IPS DF 6.9 (cell line): ENCODE data around the gene CRLF2.

Experiments used
- DNase-seq: peaks from one replicate; pipeline ENCODE4 v3.0.0-alpha.2; 2013; ENCODE audit warnings: low read depth, low spot score
- H3K27ac ChIP-seq: one replicate; pipeline ENCODE4 v1.5.1; 2013; ENCODE audit warnings: low read length, control low read depth
- H3K27me3 ChIP-seq: 2 replicates; pipeline ENCODE4 v1.6.1; 2013; ENCODE audit warnings: mild to moderate bottlenecking, low read length; ENCODE audit not compliant: control insufficient read depth, insufficient read depth
- H3K36me3 ChIP-seq: 2 replicates; pipeline ENCODE4 v1.6.1; 2013; ENCODE audit warnings: low read length; ENCODE audit not compliant: control insufficient read depth, insufficient read depth
- H3K4me1 ChIP-seq: 2 replicates; pipeline ENCODE4 v1.6.1; 2013; ENCODE audit warnings: low read length; ENCODE audit not compliant: control insufficient read depth, insufficient read depth
- H3K4me3 ChIP-seq: 2 replicates; pipeline ENCODE4 v1.5.1; 2013; ENCODE audit warnings: mild to moderate bottlenecking, low read length
- H3K9me3 ChIP-seq: 2 replicates; pipeline ENCODE4 v1.6.1; 2013; ENCODE audit warnings: low read length, inconsistent platforms; ENCODE audit not compliant: control insufficient read depth, insufficient read depth
- WGBS: extraction: QIAGEN DNeasy Blood & Tissue Kit; methylation state at CpG from one replicate; pipeline ENCODE4 v1.1.7; 2013; ENCODE audit warnings: mixed read lengths, missing lambda C conversion rate; ENCODE audit not compliant: insufficient read length, insufficient coverage; 5-methylcytosine and 5-hydroxymethylcytosine counted together

Gene CRLF2

GRCh38 chrX:1153940-1154339 lies 58.5 kb downstream of the CRLF2 start:
- WGBS = no CpG with 5 or more reads among the region's 9 CpGs
- no peak for DNase-seq

GRCh38 chrX:1152090-1152489 lies 60.4 kb downstream of the CRLF2 start:
- no peaks in the 10 kb centered on the region for H3K27me3 ChIP-seq
- WGBS = no CpG with 5 or more reads among the region's 10 CpGs
- no peaks in the 10 kb centered on the region for H3K9me3 ChIP-seq

More at GRCh38 chrX:1153940-1154339, 58.5 kb downstream of the CRLF2 start:
- no peaks in the 10 kb centered on the region for H3K4me1 ChIP-seq
- H3K4me3 ChIP-seq = no peak overlapping the region
- H3K9me3 ChIP-seq = no peaks in the 10 kb centered on the region
- H3K36me3 ChIP-seq = no peaks in the 10 kb centered on the region
- no peaks in the 10 kb centered on the region for H3K27me3 ChIP-seq
- H3K27ac ChIP-seq = no peak overlapping the region

GRCh38 chrX:1151378-1152077 lies 60.9 kb downstream of the CRLF2 start:
- H3K36me3 ChIP-seq = no peaks in the 10 kb centered on the region

More at GRCh38 chrX:1152090-1152489, 60.4 kb downstream of the CRLF2 start:
- no peak overlapping the region for H3K4me3 ChIP-seq
- no peak for DNase-seq
- no peak overlapping the region for H3K27ac ChIP-seq
- no peaks in the 10 kb centered on the region for H3K36me3 ChIP-seq
- H3K4me1 ChIP-seq = no peaks in the 10 kb centered on the region

GRCh38 chrX:1150569-1151347 lies 61.7 kb downstream of the CRLF2 start:
- H3K36me3 ChIP-seq = no peaks in the 10 kb centered on the region
- no peak overlapping the region for H3K4me3 ChIP-seq
- no CpG with 5 or more reads among the region's 8 CpGs for WGBS
- H3K4me1 ChIP-seq = no peaks in the 10 kb centered on the region
- no peaks in the 10 kb centered on the region for H3K27me3 ChIP-seq
- H3K27ac ChIP-seq = no peak overlapping the region
- H3K9me3 ChIP-seq = no peaks in the 10 kb centered on the region
- no peak for DNase-seq

More at GRCh38 chrX:1151378-1152077, 60.9 kb downstream of the CRLF2 start:
- H3K4me1 ChIP-seq = no peaks in the 10 kb centered on the region
- H3K4me3 ChIP-seq = no peak overlapping the region
- no peak overlapping the region for H3K27ac ChIP-seq
- no peaks in the 10 kb centered on the region for H3K27me3 ChIP-seq
- DNase-seq = no peak
- WGBS = 100% methylated on average over 2 of the region's 9 CpGs
- H3K9me3 ChIP-seq = no peaks in the 10 kb centered on the region

- no peaks in the 10 kb centered on the region for H3K27me3 ChIP-seq
- H3K27ac ChIP-seq = no peak overlapping the region
- H3K4me3 ChIP-seq = no peak overlapping the region
- WGBS = no CpG with 5 or more reads among the region's 29 CpGs
- H3K4me1 ChIP-seq = no peaks in the 10 kb centered on the region
- no peaks in the 10 kb centered on the region for H3K36me3 ChIP-seq
- DNase-seq = no peak
- no peaks in the 10 kb centered on the region for H3K9me3 ChIP-seq
Measured at GRCh38 chrX:1147611-1148515, 64.6 kb downstream of the CRLF2 start.

- H3K9me3 ChIP-seq = no peaks in the 10 kb centered on the region
- no CpG with 5 or more reads among the region's 11 CpGs for WGBS
- no peak overlapping the region for H3K4me3 ChIP-seq
- H3K27me3 ChIP-seq = no peaks in the 10 kb centered on the region
- no peak overlapping the region for H3K27ac ChIP-seq
- DNase-seq = no peak
- H3K36me3 ChIP-seq = no peaks in the 10 kb centered on the region
- H3K4me1 ChIP-seq = no peaks in the 10 kb centered on the region
Measured at GRCh38 chrX:1144293-1144692, 68.2 kb downstream of the CRLF2 start.
